Kidney capillary endothelial cell (primary cell): ENCODE measurements around the gene CDS2.

Experiments
- DNase-seq: peaks from one replicate; pipeline ENCODE4 v3.0.0-alpha.2; 2018; ENCODE audit warnings: low spot score

The CDS2 gene

DNA sequence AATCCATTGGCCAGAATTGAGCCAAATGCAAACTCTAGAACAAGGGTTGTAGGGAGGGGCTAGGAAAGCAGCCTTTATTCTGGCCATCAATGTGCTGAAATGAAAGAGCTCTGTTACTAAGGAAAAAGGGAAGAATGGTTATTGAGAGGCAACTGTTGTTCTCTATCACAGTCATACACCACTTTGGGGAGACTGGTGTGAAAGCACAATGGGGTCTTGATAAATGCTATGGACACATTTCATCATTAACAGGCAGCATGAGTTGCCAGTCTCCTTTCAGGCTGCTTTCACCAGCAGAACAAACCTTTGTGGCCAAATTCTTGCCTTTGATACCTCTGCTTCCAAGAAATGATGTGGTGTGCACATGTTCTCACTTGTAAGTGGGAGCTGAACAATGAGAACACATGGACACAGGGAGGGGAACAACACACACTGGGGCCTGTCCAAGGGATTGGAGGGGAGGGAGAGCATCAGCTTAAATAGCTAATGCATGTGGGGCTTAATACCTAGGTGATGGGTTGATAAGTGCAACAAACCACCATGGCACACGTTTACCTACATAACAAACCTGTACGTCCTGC lies 86.2 kb downstream of the CDS2 start:
- no peak for DNase-seq

GRCh38 chr20:5214826-5215225 lies 88.0 kb downstream of the CDS2 start:
- DNase-seq: no peak

GRCh38 chr20:5215672-5216304 lies 89.0 kb downstream of the CDS2 start:
- DNase-seq: no peak

DNA sequence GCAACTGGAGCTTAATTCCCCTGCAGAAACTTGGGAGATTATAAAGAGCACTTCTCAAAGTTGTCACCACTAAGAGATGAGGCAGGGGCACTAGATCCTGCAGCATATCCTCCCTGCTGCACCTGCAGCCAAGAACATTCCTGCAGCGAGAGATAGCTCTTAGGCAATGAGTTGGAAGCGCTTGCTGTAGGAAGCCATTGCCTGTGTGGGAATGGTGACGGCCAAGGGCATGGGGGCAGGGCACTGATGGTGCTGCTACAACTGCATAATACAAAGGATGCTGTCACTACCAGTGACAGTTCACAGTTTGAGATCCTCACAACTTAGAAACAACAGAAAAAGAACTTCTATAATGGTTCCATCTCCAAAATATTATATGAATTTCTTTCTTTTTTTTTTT lies 89.9 kb downstream of the CDS2 start:
- no peak for DNase-seq

DNA sequence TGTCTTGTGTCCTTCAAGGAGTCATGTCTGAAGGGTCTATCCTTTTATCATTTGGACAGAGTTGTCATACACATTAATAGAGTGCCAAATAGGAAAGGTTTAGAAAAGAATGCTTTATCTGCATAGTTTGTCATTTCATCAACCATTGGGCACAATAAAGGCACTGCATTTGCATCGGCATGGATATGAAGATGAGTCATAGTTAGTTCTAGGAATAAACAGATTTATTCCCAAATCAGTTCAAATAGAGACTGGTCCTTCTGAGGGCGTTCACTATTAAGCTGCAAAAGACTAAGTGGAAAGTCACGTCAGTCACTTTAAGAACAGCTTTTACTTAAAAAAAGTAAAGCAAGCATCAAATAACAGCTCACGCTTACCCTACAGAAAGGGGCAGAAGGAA lies 90.8 kb downstream of the CDS2 start:
- no peak for DNase-seq

- no peak for DNase-seq
Measured at GRCh38 chr20:5220321-5221060, 93.7 kb downstream of the CDS2 start.

GRCh38 chr20:5221061-5221430 lies 94.2 kb downstream of the CDS2 start:
- no peak for DNase-seq

- DNase-seq: peak; percentile 55
Measured at GRCh38 chr20:5222919-5223634, 96.3 kb downstream of the CDS2 start.

DNA sequence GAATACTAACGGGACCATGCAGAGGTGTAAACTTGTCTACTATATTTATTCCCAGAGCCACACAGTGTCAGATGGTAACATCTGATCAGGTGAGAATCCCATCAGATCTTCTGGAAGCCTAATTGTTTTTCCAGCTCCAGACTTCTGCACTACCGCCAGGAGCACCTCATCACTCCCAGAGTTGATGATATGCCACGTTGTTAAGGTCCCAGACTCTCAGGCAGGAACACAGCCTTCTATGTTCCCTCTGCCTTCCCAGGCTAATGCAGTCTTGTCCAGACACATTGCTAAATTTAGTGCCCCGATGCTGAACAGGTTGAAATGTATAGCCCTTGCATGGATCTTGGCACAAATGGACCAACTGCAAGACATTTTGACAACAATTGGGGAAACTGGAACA lies 103.7 kb downstream of the CDS2 start:
- no peak for DNase-seq

DNA sequence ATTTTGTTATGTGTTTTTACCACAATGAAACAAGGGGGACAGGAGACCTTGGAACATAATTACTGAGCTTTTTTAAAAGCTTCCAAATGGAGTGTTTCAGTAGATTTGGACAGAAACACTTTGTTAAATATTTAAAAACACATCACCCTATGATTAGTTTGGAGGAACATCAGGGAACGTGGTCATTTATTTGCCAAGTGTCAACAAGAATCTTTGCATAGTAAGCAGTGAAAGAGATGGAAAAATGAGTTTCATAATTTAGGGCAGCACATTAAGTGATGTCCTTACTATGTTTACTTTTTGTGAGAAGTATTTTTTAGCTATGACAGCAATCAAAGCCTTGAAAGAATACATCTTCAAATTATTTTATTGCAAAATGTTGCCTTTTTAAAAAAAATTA lies 107.3 kb downstream of the CDS2 start:
- no peak for DNase-seq

DNA sequence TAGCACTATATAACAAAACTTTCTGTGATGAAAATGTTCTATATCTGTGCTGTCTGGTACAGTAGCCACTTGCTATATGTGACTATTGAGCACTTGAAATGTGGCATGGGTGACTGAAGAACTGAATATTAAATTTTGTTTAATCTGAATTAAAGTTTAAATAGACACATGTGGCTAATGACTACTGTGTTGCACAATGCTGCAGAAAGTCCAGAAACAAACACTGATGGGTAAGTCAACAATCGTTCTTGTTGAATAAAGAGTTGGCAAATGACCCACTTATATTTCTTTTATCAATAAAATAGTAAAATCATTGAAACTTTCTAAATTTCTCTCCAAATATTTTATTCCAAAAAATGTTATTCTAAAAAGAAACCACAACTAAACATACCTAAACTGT lies 108.2 kb downstream of the CDS2 start:
- no peak for DNase-seq
